Measurements from ENCODE around the gene STIM1.

The STIM1 gene

DNA sequence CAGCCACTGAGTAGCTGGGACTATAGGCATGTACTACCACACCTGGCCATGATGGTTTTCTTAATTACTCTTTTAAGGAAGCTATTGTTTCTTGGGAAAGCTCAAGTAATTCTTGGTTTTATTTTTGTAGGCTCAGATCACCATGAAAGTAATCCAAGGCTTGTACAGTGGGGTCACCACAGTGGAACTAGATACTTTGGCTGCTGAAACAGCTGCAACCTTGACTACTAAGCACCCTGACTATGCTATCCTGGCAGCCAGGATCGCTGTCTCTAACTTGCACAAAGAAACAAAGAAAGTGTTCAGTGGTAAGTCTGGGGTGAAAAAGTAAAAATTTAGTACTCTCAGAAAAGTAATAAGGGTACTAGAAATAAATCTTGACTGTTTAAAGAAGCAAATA, 250.5 kb downstream of the STIM1 start:
- no peak for ATAC-seq
- no peak for TF ChIP-seq ZC3H10 (CRISPR knock-in tag; IDR thresholded peaks at IDR 0.05)
- TF ChIP-seq, protein P1, sequence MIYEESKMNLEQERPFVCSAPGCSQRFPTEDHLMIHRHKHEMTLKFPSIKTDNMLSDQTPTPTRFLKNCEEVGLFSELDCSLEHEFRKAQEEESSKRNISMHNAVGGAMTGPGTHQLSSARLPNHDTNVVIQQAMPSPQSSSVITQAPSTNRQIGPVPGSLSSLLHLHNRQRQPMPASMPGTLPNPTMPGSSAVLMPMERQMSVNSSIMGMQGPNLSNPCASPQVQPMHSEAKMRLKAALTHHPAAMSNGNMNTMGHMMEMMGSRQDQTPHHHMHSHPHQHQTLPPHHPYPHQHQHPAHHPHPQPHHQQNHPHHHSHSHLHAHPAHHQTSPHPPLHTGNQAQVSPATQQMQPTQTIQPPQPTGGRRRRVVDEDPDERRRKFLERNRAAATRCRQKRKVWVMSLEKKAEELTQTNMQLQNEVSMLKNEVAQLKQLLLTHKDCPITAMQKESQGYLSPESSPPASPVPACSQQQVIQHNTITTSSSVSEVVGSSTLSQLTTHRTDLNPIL (CRISPR knock-in tag; IDR thresholded peaks at IDR 0.05; ENCODE audit: low read depth): no peak
- TF ChIP-seq TOX (CRISPR knock-in tag; IDR thresholded peaks at IDR 0.05; ENCODE audit: borderline replicate concordance): no peak
- TF ChIP-seq ISL1 (CRISPR knock-in tag; IDR thresholded peaks at IDR 0.05): no peak
- TF ChIP-seq ZFP3 (CRISPR knock-in tag; IDR thresholded peaks at IDR 0.05): no peak
- TF ChIP-seq ARNTL (CRISPR knock-in tag; IDR thresholded peaks at IDR 0.05; ENCODE audit: borderline replicate concordance, low read depth): no peak
- TF ChIP-seq, protein P2, sequence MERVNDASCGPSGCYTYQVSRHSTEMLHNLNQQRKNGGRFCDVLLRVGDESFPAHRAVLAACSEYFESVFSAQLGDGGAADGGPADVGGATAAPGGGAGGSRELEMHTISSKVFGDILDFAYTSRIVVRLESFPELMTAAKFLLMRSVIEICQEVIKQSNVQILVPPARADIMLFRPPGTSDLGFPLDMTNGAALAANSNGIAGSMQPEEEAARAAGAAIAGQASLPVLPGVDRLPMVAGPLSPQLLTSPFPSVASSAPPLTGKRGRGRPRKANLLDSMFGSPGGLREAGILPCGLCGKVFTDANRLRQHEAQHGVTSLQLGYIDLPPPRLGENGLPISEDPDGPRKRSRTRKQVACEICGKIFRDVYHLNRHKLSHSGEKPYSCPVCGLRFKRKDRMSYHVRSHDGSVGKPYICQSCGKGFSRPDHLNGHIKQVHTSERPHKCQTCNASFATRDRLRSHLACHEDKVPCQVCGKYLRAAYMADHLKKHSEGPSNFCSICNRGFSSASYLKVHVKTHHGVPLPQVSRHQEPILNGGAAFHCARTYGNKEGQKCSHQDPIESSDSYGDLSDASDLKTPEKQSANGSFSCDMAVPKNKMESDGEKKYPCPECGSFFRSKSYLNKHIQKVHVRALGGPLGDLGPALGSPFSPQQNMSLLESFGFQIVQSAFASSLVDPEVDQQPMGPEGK (CRISPR knock-in tag; IDR thresholded peaks at IDR 0.05; ENCODE audit: borderline replicate concordance): no peak
- no peak for TF ChIP-seq ESRRG (CRISPR knock-in tag; IDR thresholded peaks at IDR 0.05)
- no peak for TF ChIP-seq TCF4 (CRISPR knock-in tag; IDR thresholded peaks at IDR 0.05; ENCODE audit: borderline replicate concordance)

- no peak for TF ChIP-seq ZFP30 (CRISPR knock-in tag; IDR thresholded peaks at IDR 0.05)
- no peak for TF ChIP-seq ZFP3 (CRISPR knock-in tag; IDR thresholded peaks at IDR 0.05)
- TF ChIP-seq ARNTL (CRISPR knock-in tag; IDR thresholded peaks at IDR 0.05; ENCODE audit: borderline replicate concordance, low read depth): no peak
- TF ChIP-seq, protein P3, sequence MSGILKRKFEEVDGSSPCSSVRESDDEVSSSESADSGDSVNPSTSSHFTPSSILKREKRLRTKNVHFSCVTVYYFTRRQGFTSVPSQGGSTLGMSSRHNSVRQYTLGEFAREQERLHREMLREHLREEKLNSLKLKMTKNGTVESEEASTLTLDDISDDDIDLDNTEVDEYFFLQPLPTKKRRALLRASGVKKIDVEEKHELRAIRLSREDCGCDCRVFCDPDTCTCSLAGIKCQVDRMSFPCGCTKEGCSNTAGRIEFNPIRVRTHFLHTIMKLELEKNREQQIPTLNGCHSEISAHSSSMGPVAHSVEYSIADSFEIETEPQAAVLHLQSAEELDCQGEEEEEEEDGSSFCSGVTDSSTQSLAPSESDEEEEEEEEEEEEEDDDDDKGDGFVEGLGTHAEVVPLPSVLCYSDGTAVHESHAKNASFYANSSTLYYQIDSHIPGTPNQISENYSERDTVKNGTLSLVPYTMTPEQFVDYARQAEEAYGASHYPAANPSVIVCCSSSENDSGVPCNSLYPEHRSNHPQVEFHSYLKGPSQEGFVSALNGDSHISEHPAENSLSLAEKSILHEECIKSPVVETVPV (CRISPR knock-in tag; IDR thresholded peaks at IDR 0.05): no peak
- no peak for TF ChIP-seq ZNF70 (CRISPR knock-in tag; IDR thresholded peaks at IDR 0.05)
- no peak for TF ChIP-seq OSR1 (CRISPR knock-in tag; IDR thresholded peaks at IDR 0.05)
- TF ChIP-seq ISL1 (CRISPR knock-in tag; IDR thresholded peaks at IDR 0.05): no peak
- TF ChIP-seq TOX (CRISPR knock-in tag; IDR thresholded peaks at IDR 0.05; ENCODE audit: borderline replicate concordance): no peak
- TF ChIP-seq, protein P1 (CRISPR knock-in tag; IDR thresholded peaks at IDR 0.05; ENCODE audit: low read depth): no peak
- TF ChIP-seq ZNF8 (CRISPR knock-in tag; IDR thresholded peaks at IDR 0.05): no peak
- no peak for TF ChIP-seq ESRRG (CRISPR knock-in tag; IDR thresholded peaks at IDR 0.05)
- TF ChIP-seq TCF4 (CRISPR knock-in tag; IDR thresholded peaks at IDR 0.05; ENCODE audit: borderline replicate concordance): no peak
- TF ChIP-seq GLIS3 (CRISPR knock-in tag; IDR thresholded peaks at IDR 0.05): no peak
- TF ChIP-seq, protein P2 (CRISPR knock-in tag; IDR thresholded peaks at IDR 0.05; ENCODE audit: borderline replicate concordance): no peak
- no peak for ATAC-seq
Measured at GRCh38 chr11:4111834-4112233, 256.4 kb downstream of the STIM1 start.

- no peak for ATAC-seq
- no peak for TF ChIP-seq TCF4 (CRISPR knock-in tag; IDR thresholded peaks at IDR 0.05; ENCODE audit: borderline replicate concordance)
- TF ChIP-seq, protein P2 (CRISPR knock-in tag; IDR thresholded peaks at IDR 0.05; ENCODE audit: borderline replicate concordance): no peak
- TF ChIP-seq, protein P4, sequence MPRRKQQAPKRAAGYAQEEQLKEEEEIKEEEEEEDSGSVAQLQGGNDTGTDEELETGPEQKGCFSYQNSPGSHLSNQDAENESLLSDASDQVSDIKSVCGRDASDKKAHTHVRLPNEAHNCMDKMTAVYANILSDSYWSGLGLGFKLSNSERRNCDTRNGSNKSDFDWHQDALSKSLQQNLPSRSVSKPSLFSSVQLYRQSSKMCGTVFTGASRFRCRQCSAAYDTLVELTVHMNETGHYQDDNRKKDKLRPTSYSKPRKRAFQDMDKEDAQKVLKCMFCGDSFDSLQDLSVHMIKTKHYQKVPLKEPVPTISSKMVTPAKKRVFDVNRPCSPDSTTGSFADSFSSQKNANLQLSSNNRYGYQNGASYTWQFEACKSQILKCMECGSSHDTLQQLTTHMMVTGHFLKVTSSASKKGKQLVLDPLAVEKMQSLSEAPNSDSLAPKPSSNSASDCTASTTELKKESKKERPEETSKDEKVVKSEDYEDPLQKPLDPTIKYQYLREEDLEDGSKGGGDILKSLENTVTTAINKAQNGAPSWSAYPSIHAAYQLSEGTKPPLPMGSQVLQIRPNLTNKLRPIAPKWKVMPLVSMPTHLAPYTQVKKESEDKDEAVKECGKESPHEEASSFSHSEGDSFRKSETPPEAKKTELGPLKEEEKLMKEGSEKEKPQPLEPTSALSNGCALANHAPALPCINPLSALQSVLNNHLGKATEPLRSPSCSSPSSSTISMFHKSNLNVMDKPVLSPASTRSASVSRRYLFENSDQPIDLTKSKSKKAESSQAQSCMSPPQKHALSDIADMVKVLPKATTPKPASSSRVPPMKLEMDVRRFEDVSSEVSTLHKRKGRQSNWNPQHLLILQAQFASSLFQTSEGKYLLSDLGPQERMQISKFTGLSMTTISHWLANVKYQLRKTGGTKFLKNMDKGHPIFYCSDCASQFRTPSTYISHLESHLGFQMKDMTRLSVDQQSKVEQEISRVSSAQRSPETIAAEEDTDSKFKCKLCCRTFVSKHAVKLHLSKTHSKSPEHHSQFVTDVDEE (CRISPR knock-in tag; IDR thresholded peaks at IDR 0.05): no peak
- TF ChIP-seq ZC3H10 (CRISPR knock-in tag; IDR thresholded peaks at IDR 0.05): no peak
- TF ChIP-seq ZNF8 (CRISPR knock-in tag; IDR thresholded peaks at IDR 0.05): no peak
- no peak for TF ChIP-seq ZFP3 (CRISPR knock-in tag; IDR thresholded peaks at IDR 0.05)
- TF ChIP-seq ISL1 (CRISPR knock-in tag; IDR thresholded peaks at IDR 0.05): no peak
- no peak for TF ChIP-seq ZNF565 (CRISPR knock-in tag; conservative IDR thresholded peaks at IDR 0.05; ENCODE audit: low read depth)
- no peak for TF ChIP-seq POU6F1 (CRISPR knock-in tag; IDR thresholded peaks at IDR 0.05; ENCODE audit: borderline replicate concordance, low read depth)
- TF ChIP-seq ZNF70 (CRISPR knock-in tag; IDR thresholded peaks at IDR 0.05): no peak
- TF ChIP-seq SNAI2 (CRISPR knock-in tag; IDR thresholded peaks at IDR 0.05): no peak
Measured at GRCh38 chr11:4115128-4115527, 259.7 kb downstream of the STIM1 start.

Data from SK-N-SH treated with all-trans-retinoic acid at 6 μM for 48 hours (cell line).